KMS-11 (cell line): ENCODE results near the gene WDFY2.

Experiments used
- H2AFZ ChIP-seq: fragments of 200-600 bp; sonication (generic); 2 replicates; pipeline ENCODE4 v1.6.1; 2016; ENCODE audit warnings: antibody characterized with exemption, mixed run types, low read depth
- H3K27ac ChIP-seq: fragments of 200-600 bp; sonication (generic); 2 replicates; pipeline ENCODE4 v1.6.1; 2016; ENCODE audit warnings: mild to moderate bottlenecking, mixed run types
- H3K27me3 ChIP-seq: fragments of 200-600 bp; sonication (generic); 2 replicates; pipeline ENCODE4 v1.6.1; 2017; ENCODE audit warnings: mild to moderate bottlenecking, low read depth, mixed run types, moderate library complexity; ENCODE audit not compliant: insufficient read depth
- H3K36me3 ChIP-seq: fragments of 200-600 bp; sonication (generic); 2 replicates; pipeline ENCODE4 v1.6.1; 2017; ENCODE audit warnings: mild to moderate bottlenecking, mixed run types; ENCODE audit not compliant: insufficient read depth
- H3K4me1 ChIP-seq: fragments of 200-600 bp; sonication (generic); 2 replicates; pipeline ENCODE4 v1.6.1; 2016; ENCODE audit warnings: mild to moderate bottlenecking, low read depth, mixed run types; ENCODE audit not compliant: poor library complexity, severe bottlenecking
- H3K4me2 ChIP-seq: fragments of 200-600 bp; sonication (generic); 2 replicates; pipeline ENCODE4 v1.7.0; 2016; ENCODE audit warnings: mild to moderate bottlenecking, mixed run types
- H3K4me3 ChIP-seq: fragments of 200-600 bp; sonication (generic); IDR thresholded peaks from 2 replicates; pipeline ENCODE4 v1.6.1; 2017; ENCODE audit warnings: low read depth, low read length, mixed read lengths; ENCODE audit not compliant: insufficient read depth
- H3K79me2 ChIP-seq: fragments of 200-600 bp; sonication (generic); 2 replicates; pipeline ENCODE4 v1.6.1; 2016; ENCODE audit warnings: low read depth, mixed run types; ENCODE audit not compliant: insufficient read depth
- H3K9ac ChIP-seq: fragments of 200-600 bp; sonication (generic); 2 replicates; pipeline ENCODE4 v1.6.1; 2016; ENCODE audit warnings: mild to moderate bottlenecking, mixed run types
- H4K20me1 ChIP-seq: fragments of 200-600 bp; sonication (generic); 2 replicates; pipeline ENCODE4 v1.6.1; 2016; ENCODE audit warnings: mild to moderate bottlenecking, mixed run types; ENCODE audit not compliant: insufficient read depth
- CTCF ChIP-seq: fragments of 200-600 bp; sonication (generic); conservative IDR thresholded peaks from 2 replicates; pipeline ENCODE4 v1.6.1; 2017; ENCODE audit warnings: low read depth, mild to moderate bottlenecking, antibody characterized with exemption, low read length, moderate library complexity, mixed read lengths

Gene WDFY2

GRCh38 chr13:51583875-51584730 is at the start of gene WDFY2:
Gene WDFY2 (plus strand): TSS chr13:51584462. CDS start chr13:51584688, 226 bp downstream.
- no peaks in the 10 kb centered on the region for H3K27me3 ChIP-seq
- H3K4me2 ChIP-seq = peak within 1 kb of the TSS; percentile 88
- TF ChIP-seq CTCF = no peak
- H3K9ac ChIP-seq = peak within 1 kb of the TSS; percentile 23; the same call in 1 of the 2 replicates
- H3K4me3 ChIP-seq = no peak within 1 kb of the TSS
- no peaks in the 10 kb centered on the region for H4K20me1 ChIP-seq
- H3K4me1 ChIP-seq = peaks cover 14% of the 10 kb centered on the region
- peak within 1 kb of the TSS; percentile 87 for H2AFZ ChIP-seq
- no peaks in the 10 kb centered on the region for H3K79me2 ChIP-seq
- no peaks in the 10 kb centered on the region for H3K36me3 ChIP-seq
- peak within 1 kb of the TSS; percentile 50; the same call in 1 of the 2 replicates for H3K27ac ChIP-seq

- no peaks in the 10 kb centered on the region for H3K27me3 ChIP-seq
- no peak overlapping the region for H3K4me3 ChIP-seq
- H4K20me1 ChIP-seq = no peaks in the 10 kb centered on the region
- no peak overlapping the region for H3K4me2 ChIP-seq
- H3K9ac ChIP-seq = no peak overlapping the region
- peaks cover 5% of the 10 kb centered on the region for H3K4me1 ChIP-seq
- H3K79me2 ChIP-seq = no peaks in the 10 kb centered on the region
- TF ChIP-seq CTCF = no peak
- H3K27ac ChIP-seq = no peak overlapping the region
- no peak overlapping the region for H2AFZ ChIP-seq
- no peaks in the 10 kb centered on the region for H3K36me3 ChIP-seq
These were observed 45.6 kb upstream of the WDFY2 start for GRCh38 chr13:51538591-51539179.

- Histone ChIP-seq H3K9ac (no peak overlapping the region), H3K27ac (no peak overlapping the region)
These were observed 44.4 kb upstream of the WDFY2 start for GRCh38 chr13:51539887-51540286.

GRCh38 chr13:51541037-51541436 is 43.2 kb upstream of the WDFY2 start:
- peaks cover 5% of the 10 kb centered on the region for H3K4me1 ChIP-seq
- H3K9ac ChIP-seq = no peak overlapping the region
- no peak overlapping the region for H2AFZ ChIP-seq
- no peak for TF ChIP-seq CTCF
- H3K27me3 ChIP-seq = no peaks in the 10 kb centered on the region
- H3K4me3 ChIP-seq = no peak overlapping the region
- no peaks in the 10 kb centered on the region for H4K20me1 ChIP-seq
- H3K79me2 ChIP-seq = no peaks in the 10 kb centered on the region
- H3K36me3 ChIP-seq = no peaks in the 10 kb centered on the region
- no peak overlapping the region for H3K4me2 ChIP-seq
- no peak overlapping the region for H3K27ac ChIP-seq

More at GRCh38 chr13:51539887-51540286, 44.4 kb upstream of the WDFY2 start:
- Histone ChIP-seq H2AFZ (no peak overlapping the region), H3K27me3 (no peaks in the 10 kb centered on the region), H3K4me2 (no peak overlapping the region), H3K36me3 (no peaks in the 10 kb centered on the region), H3K4me3 (no peak overlapping the region), H3K4me1 (peaks cover 5% of the 10 kb centered on the region), H3K79me2 (no peaks in the 10 kb centered on the region), H4K20me1 (no peaks in the 10 kb centered on the region)
- no peak for TF ChIP-seq CTCF
